Measurements from ENCODE around the gene FAM193B. TPM values are rescaled to one million over a fixed set of nuclear protein-coding genes. Genes with fewer than 3 reads are reported as not detected.

Gene FAM193B
- total and polyA plus RNA-seq, 2 of the 13 experiments (the other 11 are each of a cell fraction or from before 2014, with no cell fraction given) = 21.2 to 40.9 TPM

DNA sequence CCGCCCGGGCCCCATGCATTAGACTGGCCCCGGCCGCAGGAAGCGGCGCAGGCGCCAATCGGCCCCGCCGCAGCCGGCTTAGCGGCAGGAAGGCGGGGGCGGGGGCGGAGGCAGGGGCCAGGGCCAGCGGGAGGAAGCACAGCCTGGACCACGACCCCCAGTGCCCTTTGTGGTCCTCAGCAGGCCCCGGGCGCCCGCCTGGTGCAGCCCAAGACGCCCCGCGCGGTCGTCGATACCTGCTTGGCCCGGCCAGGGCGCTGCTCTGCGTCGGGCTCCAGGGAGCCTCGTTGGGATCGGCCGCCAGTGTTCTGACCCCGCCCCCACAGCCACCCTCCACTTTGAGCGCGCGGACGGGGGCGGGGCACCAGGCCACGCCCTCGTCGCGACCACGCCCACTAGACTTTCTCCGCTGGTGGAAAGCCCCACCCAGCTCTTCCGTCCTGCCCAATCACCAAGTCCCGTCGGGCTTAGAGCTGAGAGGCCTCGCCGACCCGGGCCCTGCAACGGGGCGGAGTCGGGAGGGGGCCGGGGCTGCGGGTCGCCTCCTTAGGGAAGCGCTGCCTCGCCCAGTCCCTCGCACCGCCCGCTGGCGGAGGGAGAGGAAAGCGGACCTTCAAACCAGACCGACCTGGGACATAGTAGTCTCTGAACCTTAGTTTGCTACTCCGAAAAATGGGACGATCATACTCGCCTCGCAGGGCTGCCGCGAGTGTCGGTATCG lies 56.9 kb downstream of the FAM193B start, which contains the start of gene PDLIM7 (continued):
- TF ChIP-seq, protein P1, sequence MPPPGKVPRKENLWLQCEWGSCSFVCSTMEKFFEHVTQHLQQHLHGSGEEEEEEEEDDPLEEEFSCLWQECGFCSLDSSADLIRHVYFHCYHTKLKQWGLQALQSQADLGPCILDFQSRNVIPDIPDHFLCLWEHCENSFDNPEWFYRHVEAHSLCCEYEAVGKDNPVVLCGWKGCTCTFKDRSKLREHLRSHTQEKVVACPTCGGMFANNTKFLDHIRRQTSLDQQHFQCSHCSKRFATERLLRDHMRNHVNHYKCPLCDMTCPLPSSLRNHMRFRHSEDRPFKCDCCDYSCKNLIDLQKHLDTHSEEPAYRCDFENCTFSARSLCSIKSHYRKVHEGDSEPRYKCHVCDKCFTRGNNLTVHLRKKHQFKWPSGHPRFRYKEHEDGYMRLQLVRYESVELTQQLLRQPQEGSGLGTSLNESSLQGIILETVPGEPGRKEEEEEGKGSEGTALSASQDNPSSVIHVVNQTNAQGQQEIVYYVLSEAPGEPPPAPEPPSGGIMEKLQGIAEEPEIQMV (CRISPR knock-in tag; IDR thresholded peaks at IDR 0.05; ENCODE audit: low read depth) = no peak
- TF ChIP-seq ZBTB38 (CRISPR knock-in tag; IDR thresholded peaks at IDR 0.05) = no peak
- TF ChIP-seq CHD2 (IDR thresholded peaks at IDR 0.05; ENCODE audit: low read depth, low read length) = no peak
- no peak for TF ChIP-seq TOPORS (CRISPR knock-in tag; IDR thresholded peaks at IDR 0.05)
- TF ChIP-seq ZNF354B (CRISPR knock-in tag; IDR thresholded peaks at IDR 0.05) = no peak
- no peak for TF ChIP-seq ZNF713 (CRISPR knock-in tag; IDR thresholded peaks at IDR 0.05)
- TF ChIP-seq SCMH1 (CRISPR knock-in tag; IDR thresholded peaks at IDR 0.05; ENCODE audit: borderline replicate concordance) = no peak
- TF ChIP-seq, protein P2, sequence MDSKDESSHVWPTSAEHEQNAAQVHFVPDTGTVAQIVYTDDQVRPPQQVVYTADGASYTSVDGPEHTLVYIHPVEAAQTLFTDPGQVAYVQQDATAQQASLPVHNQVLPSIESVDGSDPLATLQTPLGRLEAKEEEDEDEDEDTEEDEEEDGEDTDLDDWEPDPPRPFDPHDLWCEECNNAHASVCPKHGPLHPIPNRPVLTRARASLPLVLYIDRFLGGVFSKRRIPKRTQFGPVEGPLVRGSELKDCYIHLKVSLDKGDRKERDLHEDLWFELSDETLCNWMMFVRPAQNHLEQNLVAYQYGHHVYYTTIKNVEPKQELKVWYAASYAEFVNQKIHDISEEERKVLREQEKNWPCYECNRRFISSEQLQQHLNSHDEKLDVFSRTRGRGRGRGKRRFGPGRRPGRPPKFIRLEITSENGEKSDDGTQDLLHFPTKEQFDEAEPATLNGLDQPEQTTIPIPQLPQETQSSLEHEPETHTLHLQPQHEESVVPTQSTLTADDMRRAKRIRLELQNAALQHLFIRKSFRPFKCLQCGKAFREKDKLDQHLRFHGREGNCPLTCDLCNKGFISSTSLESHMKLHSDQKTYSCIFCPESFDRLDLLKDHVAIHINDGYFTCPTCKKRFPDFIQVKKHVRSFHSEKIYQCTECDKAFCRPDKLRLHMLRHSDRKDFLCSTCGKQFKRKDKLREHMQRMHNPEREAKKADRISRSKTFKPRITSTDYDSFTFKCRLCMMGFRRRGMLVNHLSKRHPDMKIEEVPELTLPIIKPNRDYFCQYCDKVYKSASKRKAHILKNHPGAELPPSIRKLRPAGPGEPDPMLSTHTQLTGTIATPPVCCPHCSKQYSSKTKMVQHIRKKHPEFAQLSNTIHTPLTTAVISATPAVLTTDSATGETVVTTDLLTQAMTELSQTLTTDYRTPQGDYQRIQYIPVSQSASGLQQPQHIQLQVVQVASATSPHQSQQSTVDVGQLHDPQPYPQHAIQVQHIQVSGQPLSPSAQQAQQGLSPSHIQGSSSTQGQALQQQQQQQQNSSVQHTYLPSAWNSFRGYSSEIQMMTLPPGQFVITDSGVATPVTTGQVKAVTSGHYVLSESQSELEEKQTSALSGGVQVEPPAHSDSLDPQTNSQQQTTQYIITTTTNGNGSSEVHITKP (CRISPR knock-in tag; IDR thresholded peaks at IDR 0.05; ENCODE audit: low read depth) = 0 out of 2 replicates have a peak, but pooled peaks have one; percentile 16
- TF ChIP-seq MBNL3 (CRISPR knock-in tag; conservative IDR thresholded peaks at IDR 0.05) = no peak
- TF ChIP-seq, protein P3, sequence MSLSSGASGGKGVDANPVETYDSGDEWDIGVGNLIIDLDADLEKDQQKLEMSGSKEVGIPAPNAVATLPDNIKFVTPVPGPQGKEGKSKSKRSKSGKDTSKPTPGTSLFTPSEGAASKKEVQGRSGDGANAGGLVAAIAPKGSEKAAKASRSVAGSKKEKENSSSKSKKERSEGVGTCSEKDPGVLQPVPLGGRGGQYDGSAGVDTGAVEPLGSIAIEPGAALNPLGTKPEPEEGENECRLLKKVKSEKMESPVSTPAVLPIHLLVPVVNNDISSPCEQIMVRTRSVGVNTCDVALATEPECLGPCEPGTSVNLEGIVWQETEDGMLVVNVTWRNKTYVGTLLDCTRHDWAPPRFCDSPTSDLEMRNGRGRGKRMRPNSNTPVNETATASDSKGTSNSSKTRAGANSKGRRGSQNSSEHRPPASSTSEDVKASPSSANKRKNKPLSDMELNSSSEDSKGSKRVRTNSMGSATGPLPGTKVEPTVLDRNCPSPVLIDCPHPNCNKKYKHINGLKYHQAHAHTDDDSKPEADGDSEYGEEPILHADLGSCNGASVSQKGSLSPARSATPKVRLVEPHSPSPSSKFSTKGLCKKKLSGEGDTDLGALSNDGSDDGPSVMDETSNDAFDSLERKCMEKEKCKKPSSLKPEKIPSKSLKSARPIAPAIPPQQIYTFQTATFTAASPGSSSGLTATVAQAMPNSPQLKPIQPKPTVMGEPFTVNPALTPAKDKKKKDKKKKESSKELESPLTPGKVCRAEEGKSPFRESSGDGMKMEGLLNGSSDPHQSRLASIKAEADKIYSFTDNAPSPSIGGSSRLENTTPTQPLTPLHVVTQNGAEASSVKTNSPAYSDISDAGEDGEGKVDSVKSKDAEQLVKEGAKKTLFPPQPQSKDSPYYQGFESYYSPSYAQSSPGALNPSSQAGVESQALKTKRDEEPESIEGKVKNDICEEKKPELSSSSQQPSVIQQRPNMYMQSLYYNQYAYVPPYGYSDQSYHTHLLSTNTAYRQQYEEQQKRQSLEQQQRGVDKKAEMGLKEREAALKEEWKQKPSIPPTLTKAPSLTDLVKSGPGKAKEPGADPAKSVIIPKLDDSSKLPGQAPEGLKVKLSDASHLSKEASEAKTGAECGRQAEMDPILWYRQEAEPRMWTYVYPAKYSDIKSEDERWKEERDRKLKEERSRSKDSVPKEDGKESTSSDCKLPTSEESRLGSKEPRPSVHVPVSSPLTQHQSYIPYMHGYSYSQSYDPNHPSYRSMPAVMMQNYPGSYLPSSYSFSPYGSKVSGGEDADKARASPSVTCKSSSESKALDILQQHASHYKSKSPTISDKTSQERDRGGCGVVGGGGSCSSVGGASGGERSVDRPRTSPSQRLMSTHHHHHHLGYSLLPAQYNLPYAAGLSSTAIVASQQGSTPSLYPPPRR (CRISPR knock-in tag; IDR thresholded peaks at IDR 0.05; ENCODE audit: borderline replicate concordance) = no peak
- TF ChIP-seq MBD4 (IDR thresholded peaks at IDR 0.05; ENCODE audit: borderline replicate concordance, low read length) = no peak
- no peak for TF ChIP-seq ZNF572 (CRISPR knock-in tag; IDR thresholded peaks at IDR 0.05)
- no peak for TF ChIP-seq HOXA7 (CRISPR knock-in tag; IDR thresholded peaks at IDR 0.05)
- TF ChIP-seq TCF12 (IDR thresholded peaks at IDR 0.05) = no peak
- TF ChIP-seq TCF12 (CRISPR knock-in tag; IDR thresholded peaks at IDR 0.05) = 0 out of 2 replicates have a peak, but pooled peaks have one; percentile 80
- TF ChIP-seq ZNF33B (CRISPR knock-in tag; IDR thresholded peaks at IDR 0.05) = no peak
- no peak for TF ChIP-seq PITX1 (CRISPR knock-in tag; IDR thresholded peaks at IDR 0.05)
- peak; percentile 29 for TF ChIP-seq ZEB1 (IDR thresholded peaks at IDR 0.05; ENCODE audit: insufficient replicate concordance, low read depth)
- no peak for TF ChIP-seq MZF1 (CRISPR knock-in tag; IDR thresholded peaks at IDR 0.05; ENCODE audit: borderline replicate concordance)
- TF ChIP-seq ZNF850 (CRISPR knock-in tag; conservative IDR thresholded peaks at IDR 0.05) = no peak
- peak; percentile 60; the same call in 1 of the 2 replicates for TF ChIP-seq GABPB1 (CRISPR knock-in tag; IDR thresholded peaks at IDR 0.05)
